ENCODE data around the gene SOX3.

- TF ChIP-seq MAX (IDR thresholded peaks at IDR 0.05) (no peak), RAD21 (IDR thresholded peaks at IDR 0.05; ENCODE audit: low read depth) (no peak), CTCF (IDR thresholded peaks at IDR 0.05 in 2 of 3, conservative IDR thresholded peaks at IDR 0.05 in 1 of 3; ENCODE audit: borderline replicate concordance in 1 of 3, insufficient read depth in 1 of 3, low read depth in 2 of 3, low read length in 2 of 3) (no peak)
These were observed 2.9 kb downstream of the SOX3 start for GRCh38 chrX:140501940-140502468.
